SKM-1 (cell line): Measurements from ENCODE around the gene MYL2.

ENCODE experiments used
- DNase-seq: peaks from one replicate; lab custom pipeline; 2025; ENCODE audit not compliant: unreplicated experiment; lab: John Stamatoyannopoulos, UW

The MYL2 gene

GRCh38 chr12:110930348-110931314, 10.3 kb upstream of the MYL2 start:
- no peak for DNase-seq

- no peak for DNase-seq
Measured at GRCh38 chr12:110929818-110930217, 9.4 kb upstream of the MYL2 start.

GRCh38 chr12:110928700-110929099, 8.3 kb upstream of the MYL2 start:
- DNase-seq: no peak

GRCh38 chr12:110927546-110927945, 7.2 kb upstream of the MYL2 start:
- no peak for DNase-seq

GRCh38 chr12:110923692-110924334, 3.4 kb upstream of the MYL2 start:
- DNase-seq: no peak

GRCh38 chr12:110923192-110923591, 2.8 kb upstream of the MYL2 start:
- DNase-seq: no peak

- no peak for DNase-seq
Measured at GRCh38 chr12:110922652-110923051, 2.3 kb upstream of the MYL2 start.

- DNase-seq: no peak
Measured at GRCh38 chr12:110921262-110921661, 883 bp upstream of the MYL2 start.

- DNase-seq: no peak
Measured at GRCh38 chr12:110919720-110920119, 659 bp downstream of the MYL2 start.

- no peak for DNase-seq
Measured at GRCh38 chr12:110917961-110918360, 2.4 kb downstream of the MYL2 start.

GRCh38 chr12:110917467-110917866, 2.9 kb downstream of the MYL2 start:
- no peak for DNase-seq

GRCh38 chr12:110916295-110916875, 4.0 kb downstream of the MYL2 start:
- DNase-seq: no peak

GRCh38 chr12:110913119-110914056, 7.0 kb downstream of the MYL2 start:
- no peak for DNase-seq

GRCh38 chr12:110912263-110912662, 8.1 kb downstream of the MYL2 start:
- no peak for DNase-seq

- DNase-seq: no peak
Measured at GRCh38 chr12:110908377-110909152, 11.8 kb downstream of the MYL2 start.

GRCh38 chr12:110907583-110907982, 12.8 kb downstream of the MYL2 start:
- no peak for DNase-seq

GRCh38 chr12:110906985-110907384, 13.4 kb downstream of the MYL2 start:
- no peak for DNase-seq

- no peak for DNase-seq
Measured at GRCh38 chr12:110906516-110906915, 13.9 kb downstream of the MYL2 start.

- peak; percentile 1 for DNase-seq
Measured at GRCh38 chr12:110906083-110906482, 14.3 kb downstream of the MYL2 start.

GRCh38 chr12:110903511-110903910, 16.9 kb downstream of the MYL2 start:
- DNase-seq: no peak
